Endothelial cell of umbilical vein (primary cell): ENCODE data around the gene LDLRAD3. TPM values are rescaled to one million over a fixed set of nuclear protein-coding genes. Genes with fewer than 3 reads are reported as not detected.

Experiments used
- BruUV-seq: library from RNA; stranded (reverse); fragments of 400-500 nt; replicated peaks from 2 replicates; lab custom pipeline; 2021; lab: Mats Ljungman, UMichigan
- CTCF ChIA-PET: fragments of 300-600, 350-600 bp; sonication (Branson Sonifier 250); formaldehyde crosslinking; loops from one replicate; lab custom pipeline; 2021; ENCODE audit warnings: antibody characterized with exemption, inconsistent platforms; lab: Charles Lee
- POLR2A ChIA-PET: fragments of 300-600, 350-600 bp; sonication (Branson Sonifier 250); formaldehyde crosslinking; loops from one replicate; lab custom pipeline; 2021; ENCODE audit warnings: antibody characterized with exemption, inconsistent platforms; lab: Charles Lee
- DNase-seq: peaks from one replicate; pipeline ENCODE4 v3.0.0-alpha.2; 2011; ENCODE audit warnings: low read depth, low spot score
- FAIRE-seq: peaks from 2 replicates; lab custom pipeline; 2011; peaks lifted over from hg19 to GRCh38; lab: Jason Lieb, UNC
- H2AFZ ChIP-seq: 2 replicates; pipeline ENCODE4 v1.6.0; 2012; ENCODE audit warnings: low read depth, low read length, control low read depth, inconsistent platforms
- H3K27ac ChIP-seq: 2 replicates; pipeline ENCODE4 v1.5.1; 2011; ENCODE audit warnings: low read depth, mild to moderate bottlenecking, control low read depth, low read length, moderate library complexity; ENCODE audit not compliant: insufficient read depth
- H3K27me3 ChIP-seq, 2 experiments: 2 replicates each; pipeline versions ENCODE4 v1.6.0 to v1.6.1; 2011; ENCODE audit warnings: low read length in 2 of 2, mixed read lengths in 1 of 2; ENCODE audit not compliant: control insufficient read depth in 2 of 2, insufficient read depth in 2 of 2
- H3K36me3 ChIP-seq, 2 experiments: 2 replicates in 1 of 2; 3 replicates in 1 of 2; pipeline ENCODE4 v1.5.1; 2011; ENCODE audit warnings: low read length in 2 of 2, mild to moderate bottlenecking in 1 of 2, moderate library complexity in 1 of 2; ENCODE audit not compliant: control insufficient read depth in 2 of 2, insufficient read depth in 2 of 2; ENCODE audit errors: extremely low read depth in 1 of 2
- H3K4me1 ChIP-seq: 3 replicates; pipeline ENCODE4 v1.5.1; 2011; ENCODE audit warnings: mild to moderate bottlenecking, low read length; ENCODE audit not compliant: control insufficient read depth, insufficient read depth; ENCODE audit errors: extremely low read depth
- H3K4me2 ChIP-seq: 2 replicates; pipeline ENCODE4 v1.6.1; 2011; ENCODE audit warnings: low read length, control low read depth, mixed read lengths; ENCODE audit not compliant: insufficient read depth
- H3K4me3 ChIP-seq, 3 experiments: fragments of 200-600 bp in 1 of 3; sonication (generic), shearing (Covaris generic) in 1 of 3; replicated peaks in 1 of 3; 2 replicates each; pipeline ENCODE4 v1.5.1; 2011 to 2016; ENCODE audit warnings: control low read depth in 3 of 3, low read length in 3 of 3, mild to moderate bottlenecking in 2 of 3, inconsistent platforms in 1 of 3, low read depth in 1 of 3, moderate library complexity in 1 of 3; ENCODE audit not compliant: insufficient read depth in 1 of 3
- H3K79me2 ChIP-seq: 2 replicates; pipeline ENCODE4 v1.6.0; 2012; ENCODE audit warnings: low read length, inconsistent platforms; ENCODE audit not compliant: control insufficient read depth, insufficient read depth
- H3K9ac ChIP-seq: replicated peaks from 2 replicates; pipeline ENCODE3; 2011; ENCODE audit warnings: low read length, control low read depth; ENCODE audit not compliant: insufficient read depth; ENCODE audit errors: extremely low read depth
- H3K9me1 ChIP-seq: replicated peaks from 3 replicates; pipeline ENCODE4 v1.6.0; 2011; ENCODE audit warnings: mild to moderate bottlenecking, low read length; ENCODE audit not compliant: control insufficient read depth, insufficient read depth; ENCODE audit errors: extremely low read depth
- H3K9me3 ChIP-seq: replicated peaks from 2 replicates; pipeline ENCODE4 v1.5.1; 2012; ENCODE audit warnings: low read length, inconsistent platforms; ENCODE audit not compliant: control insufficient read depth, insufficient read depth
- H4K20me1 ChIP-seq: replicated peaks from 2 replicates; pipeline ENCODE3; 2011; ENCODE audit warnings: mild to moderate bottlenecking, low read length; ENCODE audit not compliant: control insufficient read depth, insufficient read depth; ENCODE audit errors: extremely low read depth
- CTCF ChIP-seq, 2 donors: IDR thresholded peaks; 1 replicate in 1 of 2; 2 replicates in 1 of 2; pipeline ENCODE4 v1.5.1; 2011; ENCODE audit warnings: low read length in 2 of 2, mild to moderate bottlenecking in 2 of 2, moderate library complexity in 2 of 2, control low read depth in 1 of 2, inconsistent platforms in 1 of 2, low read depth in 1 of 2; ENCODE audit not compliant: insufficient read depth in 1 of 2; ENCODE audit errors: extremely low read depth in 1 of 2
- EZH2 ChIP-seq: IDR thresholded peaks from 2 replicates; pipeline ENCODE4 v1.6.1; 2012; ENCODE audit warnings: borderline replicate concordance, low read depth, mild to moderate bottlenecking, moderate library complexity, low read length, inconsistent platforms; ENCODE audit not compliant: severe bottlenecking
- FOS ChIP-seq: IDR thresholded peaks from 2 replicates; pipeline ENCODE4 v1.6.1; 2011; ENCODE audit warnings: mild to moderate bottlenecking, low read length, moderate library complexity, borderline replicate concordance; ENCODE audit not compliant: insufficient read depth
- GATA2 ChIP-seq: IDR thresholded peaks from 2 replicates; pipeline ENCODE4 v1.7.0; 2011; ENCODE audit warnings: low read depth, mild to moderate bottlenecking, moderate library complexity, mixed read lengths, low read length; ENCODE audit not compliant: insufficient read length, insufficient read depth
- JUN ChIP-seq: IDR thresholded peaks from 2 replicates; pipeline ENCODE4 v1.6.1; 2011; ENCODE audit warnings: borderline replicate concordance, low read depth; ENCODE audit not compliant: insufficient read length, insufficient read depth
- MAX ChIP-seq: IDR thresholded peaks from 2 replicates; pipeline ENCODE4 v1.6.1; 2011; ENCODE audit not compliant: insufficient read depth, insufficient read length
- MYC ChIP-seq: IDR thresholded peaks from one replicate; pipeline ENCODE4 v1.6.1; 2011; ENCODE audit warnings: mild to moderate bottlenecking, low read depth, low read length
- POLR2A ChIP-seq: IDR thresholded peaks from 2 replicates; pipeline ENCODE4 v1.6.1; 2012; ENCODE audit warnings: low read depth, mild to moderate bottlenecking, control low read depth, low read length
- POLR2AphosphoS5 ChIP-seq: IDR thresholded peaks from 2 replicates; pipeline ENCODE4 v1.6.1; 2012; ENCODE audit warnings: low read depth, mild to moderate bottlenecking, control low read depth, low read length, moderate library complexity; ENCODE audit not compliant: insufficient read depth
- dilution Hi-C: fragments of 300-500 bp; cut with MboI; formaldehyde crosslinking; loops from one replicate; pipeline ENCODE4 v1.15.0; 2019; ENCODE audit warnings: low sequenced_read_pairs; ENCODE audit not compliant: extremely low pct_ligation_motif_present
- intact Hi-C: fragments of 100-400 bp; cut with micrococcal nuclease; formaldehyde crosslinking; loops from one replicate; pipeline ENCODE4 v1.10.0; 2022
- polyA plus RNA-seq, 4 experiments: library from polyadenylated mRNA; depleted of rRNA in 3 of 4; stranded (reverse) in 3 of 4; unstranded in 1 of 4; fragments of >200 nt; gene quantifications; 2 replicates each; pipeline versions ENCODE4 v1.2.1 to v1.2.3, GENCODE V29; 2011 to 2012; ENCODE audit warnings: missing spikeins in 1 of 4
- total RNA-seq: library from RNA; stranded (reverse); gene quantifications from 2 replicates; pipeline ENCODE4 v1.2.3, GENCODE V29; 2021

The LDLRAD3 gene
- total and polyA plus RNA-seq, 2 donors (not counting 3 experiments of a cell fraction or from before 2014, with no cell fraction given) = 17.9 to 25.1 TPM

GRCh38 chr11:36254713-36255112 is 310.9 kb downstream of the LDLRAD3 start:
- no peak overlapping the region for H3K4me3 ChIP-seq
- BruUV-seq = no TSS peak
- POLR2A ChIA-PET = no interaction called here
- FAIRE-seq (peak; percentile 40), DNase-seq (peak; percentile 16)
- H3K79me2 ChIP-seq = no peaks in the 10 kb centered on the region
- intact Hi-C loops = loop anchor here (5.0 kb wide), 1 partner anchor 302 kb away; no protein-coding TSS in a partner anchor
- H2AFZ ChIP-seq = no peak overlapping the region
- CTCF ChIA-PET = interaction anchor here (0.9 to 1.7 kb wide), 3 partner anchors 11 to 639 kb away, joined by 4 to 9 read pairs (median 4); no protein-coding TSS in a partner anchor
- no peak overlapping the region for H3K27ac ChIP-seq
- H3K4me1 ChIP-seq = no peaks in the 10 kb centered on the region
- H3K9me3 ChIP-seq = no peaks in the 10 kb centered on the region
- no peak overlapping the region for H3K9ac ChIP-seq
- H3K27me3 ChIP-seq = peaks cover 2 to 3% of the 10 kb centered on the region in 2 experiments
- TF ChIP-seq FOS = no peak
- no peak for TF ChIP-seq MAX
- no peak for TF ChIP-seq JUN
- TF ChIP-seq POLR2AphosphoS5 = no peak
- TF ChIP-seq EZH2 = no peak
- no peak for TF ChIP-seq POLR2A
- no peak for TF ChIP-seq CTCF (IDR thresholded peaks at IDR 0.05; ENCODE audit: extremely low read depth in 1 of 2, insufficient read depth in 1 of 2, low read depth in 1 of 2, low read length in 2 of 2)
- TF ChIP-seq MYC = no peak
- no peak for TF ChIP-seq GATA2
- H3K9me1 ChIP-seq = no peaks in the 10 kb centered on the region
- no peaks in the 10 kb centered on the region for H3K36me3 ChIP-seq
- dilution Hi-C loops = loop anchor here (25.0 kb wide), 2 partner anchors 442 to 642 kb away; partner anchors contain the start of gene FJX1
- H3K4me2 ChIP-seq = no peak overlapping the region
- no peaks in the 10 kb centered on the region for H4K20me1 ChIP-seq
